Measurements from ENCODE around the gene TNIP3. TPM values are rescaled to one million over a fixed set of nuclear protein-coding genes. Genes with fewer than 3 reads are reported as not detected.

TNIP3 gene
- total RNA-seq, 1 experiment from 2014 or later = not detected

- intact Hi-C loops (cut with micrococcal nuclease; ENCODE audit: unreplicated experiment) = no loop called here
- ATAC-seq (no peak), DNase-seq (ENCODE audit: low read depth, low spot score) (no peak)
- H3K4me3 ChIP-seq (ENCODE audit: low read depth in 2 of 2, low read length in 2 of 2) = no peak overlapping the region
- in situ Hi-C loops (cut with HindIII; ENCODE audit: low pct_unique_long_range_greater_than_20kb, low sequenced_read_pairs) = no loop called here
- BruUV-seq (replicated peaks) = no TSS peak
- no peaks in the 10 kb centered on the region for H3K4me1 ChIP-seq (ENCODE audit: control insufficient read depth, insufficient read depth, low read length)
- no peaks in the 10 kb centered on the region for H3K36me3 ChIP-seq (ENCODE audit: control insufficient read depth, insufficient read depth, low read length)
- ChIA-PET POLR2A (no interaction called here), CTCF (no interaction called here)
- no peak overlapping the region for H3K27ac ChIP-seq (ENCODE audit: low read length)
- no peaks in the 10 kb centered on the region for H3K27me3 ChIP-seq (ENCODE audit: control insufficient read depth, insufficient read depth, low read length)
- no peaks in the 10 kb centered on the region for H3K9me3 ChIP-seq (ENCODE audit: control insufficient read depth, insufficient read depth, low read depth, low read length)
- no peak for TF ChIP-seq SIN3A (IDR thresholded peaks at IDR 0.05; ENCODE audit: borderline replicate concordance, insufficient read depth, low read depth, low read length)
- TF ChIP-seq TCF7L2 (IDR thresholded peaks at IDR 0.05; ENCODE audit: low read depth, low read length) = no peak
- no peak for TF ChIP-seq CTCF (IDR thresholded peaks at IDR 0.05)
- TF ChIP-seq POLR2AphosphoS5 (IDR thresholded peaks at IDR 0.05; ENCODE audit: low read depth, low read length) = no peak
- no peak for TF ChIP-seq REST (IDR thresholded peaks at IDR 0.05; ENCODE audit: insufficient read depth in 1 of 2, low read depth in 2 of 2, low read length in 1 of 2)
These were observed 55.6 kb downstream of the TNIP3 start for GRCh38 chr4:121108557-121108956.

GRCh38 chr4:121107507-121107906, 56.6 kb downstream of the TNIP3 start:
- BruUV-seq (replicated peaks) = no TSS peak
- Histone ChIP-seq H3K27me3 (ENCODE audit: control insufficient read depth, insufficient read depth, low read length) (no peaks in the 10 kb centered on the region), H3K4me3 (ENCODE audit: low read depth in 2 of 2, low read length in 2 of 2) (no peak overlapping the region), H3K4me1 (ENCODE audit: control insufficient read depth, insufficient read depth, low read length) (no peaks in the 10 kb centered on the region), H3K27ac (ENCODE audit: low read length) (no peak overlapping the region), H3K9me3 (ENCODE audit: control insufficient read depth, insufficient read depth, low read depth, low read length) (no peaks in the 10 kb centered on the region), H3K36me3 (ENCODE audit: control insufficient read depth, insufficient read depth, low read length) (no peaks in the 10 kb centered on the region)
- in situ Hi-C loops (cut with HindIII; ENCODE audit: low pct_unique_long_range_greater_than_20kb, low sequenced_read_pairs) (no loop called here), intact Hi-C loops (cut with micrococcal nuclease; ENCODE audit: unreplicated experiment) (no loop called here)
- DNase-seq (ENCODE audit: low read depth, low spot score) = no peak
- ChIA-PET CTCF (no interaction called here), POLR2A (no interaction called here)
- no peak for ATAC-seq
- no peak for TF ChIP-seq TCF7L2 (IDR thresholded peaks at IDR 0.05; ENCODE audit: low read depth, low read length)
- no peak for TF ChIP-seq SIN3A (IDR thresholded peaks at IDR 0.05; ENCODE audit: borderline replicate concordance, insufficient read depth, low read depth, low read length)
- no peak for TF ChIP-seq CTCF (IDR thresholded peaks at IDR 0.05)
- no peak for TF ChIP-seq REST (IDR thresholded peaks at IDR 0.05; ENCODE audit: insufficient read depth in 1 of 2, low read depth in 2 of 2, low read length in 1 of 2)
